Measurements from ENCODE around the gene RINL. TPM values are rescaled to one million over a fixed set of nuclear protein-coding genes. Genes with fewer than 3 reads are reported as not detected.
"Not testable (repeated sequence)": the region's sequence is repeated elsewhere in the genome, so short reads cannot be mapped to it uniquely, and the experiment has no call there.

Gene RINL
- polyA plus RNA-seq, 3 donors = 6.3 to 8.4 (median 6.5) TPM

GRCh38 chr19:38905620-38906019 lies 27.5 kb upstream of the RINL start:
- no peak for DNase-seq (ENCODE audit: low read depth in 3 of 3, low spot score in 2 of 3)

- DNase-seq (ENCODE audit: low read depth in 3 of 3, low spot score in 2 of 3) = no peak
Measured at GRCh38 chr19:38904581-38905539, 26.8 kb upstream of the RINL start.

GRCh38 chr19:38901683-38902082 lies 23.6 kb upstream of the RINL start:
- DNase-seq (ENCODE audit: low read depth in 3 of 3, low spot score in 2 of 3) = no peak

GRCh38 chr19:38900743-38901190 lies 22.7 kb upstream of the RINL start:
- no peak for DNase-seq (ENCODE audit: low read depth in 3 of 3, low spot score in 2 of 3)

GRCh38 chr19:38900202-38900629 lies 22.1 kb upstream of the RINL start:
- peak in 1 of 3 donors; percentile 38 for DNase-seq (ENCODE audit: low read depth in 3 of 3, low spot score in 2 of 3)

- DNase-seq (ENCODE audit: low read depth in 3 of 3, low spot score in 2 of 3) = peak; percentile 99 to 100 (median 99)
Measured at GRCh38 chr19:38899447-38900201, 21.5 kb upstream of the RINL start, which contains the start of the genes NFKBIB and SIRT2. Gene NFKBIB, plus strand, starts transcription at chr19:38899969. Its CDS starts 64 bp downstream, at chr19:38900033. Gene SIRT2, minus strand, starts transcription at chr19:38899618. Its CDS starts 97 bp downstream, at chr19:38899521.

GRCh38 chr19:38898788-38899446 lies 20.8 kb upstream of the RINL start:
- no peak for DNase-seq (ENCODE audit: low read depth in 3 of 3, low spot score in 2 of 3)

- DNase-seq (ENCODE audit: low read depth in 3 of 3, low spot score in 2 of 3) = no peak
Measured at GRCh38 chr19:38894968-38895367, 16.9 kb upstream of the RINL start.

GRCh38 chr19:38893341-38893771 lies 15.3 kb upstream of the RINL start:
- no peak for DNase-seq (ENCODE audit: low read depth in 3 of 3, low spot score in 2 of 3)

- no peak for DNase-seq (ENCODE audit: low read depth in 3 of 3, low spot score in 2 of 3)
Measured at GRCh38 chr19:38892841-38893240, 14.8 kb upstream of the RINL start.

- DNase-seq (ENCODE audit: low read depth in 3 of 3, low spot score in 2 of 3) = no peak
Measured at GRCh38 chr19:38891771-38892170, 13.7 kb upstream of the RINL start.

GRCh38 chr19:38890686-38891085 lies 12.6 kb upstream of the RINL start:
- no peak for DNase-seq (ENCODE audit: low read depth in 3 of 3, low spot score in 2 of 3)

- no peak for DNase-seq (ENCODE audit: low read depth in 3 of 3, low spot score in 2 of 3)
Measured at GRCh38 chr19:38889803-38890202, 11.7 kb upstream of the RINL start.

GRCh38 chr19:38888876-38889275 lies 10.8 kb upstream of the RINL start:
- no peak for DNase-seq (ENCODE audit: low read depth in 3 of 3, low spot score in 2 of 3)

- DNase-seq (ENCODE audit: low read depth in 3 of 3, low spot score in 2 of 3) = not testable (repeated sequence)
Measured at GRCh38 chr19:38884691-38885090, 6.6 kb upstream of the RINL start.

- DNase-seq (ENCODE audit: low read depth in 3 of 3, low spot score in 2 of 3) = no peak
Measured at GRCh38 chr19:38883286-38883685, 5.2 kb upstream of the RINL start.

GRCh38 chr19:38880882-38881609 lies 3.0 kb upstream of the RINL start:
- no peak for DNase-seq (ENCODE audit: low read depth in 3 of 3, low spot score in 2 of 3)

- DNase-seq (ENCODE audit: low read depth in 3 of 3, low spot score in 2 of 3) = no peak
Measured at GRCh38 chr19:38880076-38880881, 2.2 kb upstream of the RINL start.

- no peak for DNase-seq (ENCODE audit: low read depth in 3 of 3, low spot score in 2 of 3)
Measured at GRCh38 chr19:38879400-38879751, 1.3 kb upstream of the RINL start.

Measured in right renal cortex interstitium (tissue), 3 donors.